ENCODE results near the gene FABP1. TPM values are rescaled to one million over a fixed set of nuclear protein-coding genes. Genes with fewer than 3 reads are reported as not detected.

The FABP1 gene
- total and polyA plus RNA-seq, 2 of the 8 experiments (the other 6 are each of a cell fraction or from before 2014, with no cell fraction given): 0.09 TPM; not detected in 1

GRCh38 chr2:88078643-88079172 is 49.2 kb downstream of the FABP1 start:
- Histone ChIP-seq H2BK5ac (ENCODE audit: low read depth, low read length) (no peak overlapping the region), H4K20me1 (replicated peaks in 1 of 2; ENCODE audit: control insufficient read depth in 1 of 2, insufficient read depth in 2 of 2, low read length in 2 of 2) (no peaks in the 10 kb centered on the region), H3K27ac (ENCODE audit: low read depth, low read length) (no peak overlapping the region), H3K4me2 (ENCODE audit: insufficient read depth in 1 of 2, low read depth in 2 of 2, low read length in 2 of 2) (no peak overlapping the region), H3K4ac (replicated peaks; ENCODE audit: insufficient read length, low read depth, low read length) (no peak overlapping the region), H3K9me3 (ENCODE audit: insufficient read depth in 2 of 2, low read depth in 1 of 2, low read length in 1 of 2) (peaks cover 0 to 4% of the 10 kb centered on the region in 2 experiments; a peak in 1 of 4 replicates), H2BK15ac (ENCODE audit: low read length) (no peak overlapping the region), H2AFZ (ENCODE audit: low read length) (no peak overlapping the region), H3K56ac (replicated peaks; ENCODE audit: insufficient read length, low read depth, low read length) (no peak overlapping the region), H3K36me3 (ENCODE audit: control insufficient read depth in 2 of 4, insufficient read depth in 4 of 4, low read length in 3 of 4) (no peaks in the 10 kb centered on the region), H2AK5ac (ENCODE audit: low read depth, low read length) (no peak overlapping the region), H2BK120ac (replicated peaks; ENCODE audit: low read depth, low read length) (no peak overlapping the region), H3K23me2 (ENCODE audit: low read depth, low read length) (no peaks in the 10 kb centered on the region), H2BK12ac (ENCODE audit: low read depth, low read length) (no peak overlapping the region), H3K79me2 (ENCODE audit: control insufficient read depth in 1 of 2, insufficient read depth in 2 of 2, low read length in 2 of 2) (no peaks in the 10 kb centered on the region), H3K14ac (ENCODE audit: insufficient read length) (no peak overlapping the region), H3K9ac (replicated peaks in 1 of 4; ENCODE audit: extremely low read depth in 1 of 4, low read depth in 3 of 4, low read length in 3 of 4) (no peak overlapping the region), H4K8ac (ENCODE audit: extremely low read depth, insufficient read depth, low read length) (no peak overlapping the region), H3K18ac (ENCODE audit: extremely low read depth, low read length) (no peak overlapping the region), H3K79me1 (ENCODE audit: low read depth, low read length) (no peaks in the 10 kb centered on the region), H3K4me1 (replicated peaks in 1 of 4; ENCODE audit: control insufficient read depth in 3 of 4, insufficient read depth in 4 of 4, low read length in 3 of 4) (peaks cover 1 to 6% (median 4%) of the 10 kb centered on the region in 4 experiments; a peak in 6 of 7 replicates), H2BK20ac (ENCODE audit: low read length) (no peak overlapping the region), H3K23ac (ENCODE audit: insufficient read length) (no peak overlapping the region), H4K5ac (ENCODE audit: insufficient read length, low read depth, low read length) (no peak overlapping the region), H4K91ac (replicated peaks; ENCODE audit: insufficient read length, low read length) (no peak overlapping the region), H3K27me3 (replicated peaks in 1 of 4; ENCODE audit: control insufficient read depth in 3 of 4, extremely low read depth in 1 of 4, insufficient read depth in 3 of 4, low read length in 3 of 4) (no peaks in the 10 kb centered on the region), H3K4me3 (ENCODE audit: extremely low read depth in 1 of 4, insufficient read depth in 2 of 4, low read depth in 3 of 4, low read length in 4 of 4) (no peak overlapping the region)
- DNase-seq (ENCODE audit: low read depth in 1 of 2, low spot score in 2 of 2) (no peak), FAIRE-seq (no peak)
- no peak for TF ChIP-seq ZNF274 (IDR thresholded peaks at IDR 0.05; ENCODE audit: borderline replicate concordance, extremely low read depth, low read length)
- ChIA-PET CTCF (ENCODE audit: partially characterized antibody) (interaction anchor here (0.9 to 5.7 kb wide), 3 partner anchors 18 to 82 kb away, joined by 3 to 50 read pairs (median 3); no protein-coding TSS in a partner anchor), POLR2A (ENCODE audit: partially characterized antibody) (interaction anchor here (0.7 to 1.0 kb wide), 2 partner anchors 38 to 63 kb away, joined by 3 read pairs; no protein-coding TSS in a partner anchor)
- WGBS, 2 experiments (ENCODE audit: extremely low coverage in 1 of 2, insufficient coverage in 1 of 2, insufficient read length in 1 of 2, insufficient replicate concordance in 2 of 2, low coverage in 1 of 2, low lambda C conversion rate in 2 of 2, missing lambda C conversion rate in 1 of 2): 52% methylated on average over 3 of the region's 3 CpGs; no CpG with 5 or more reads in 1 of the 2 experiments

Data from H1 (cell line).